Neuronal stem cell (in vitro differentiated cells): Measurements from ENCODE around the gene ZBBX.

Experiments used
- DNase-seq: peaks from one replicate; pipeline ENCODE4 v3.0.0-alpha.2; 2013; ENCODE audit warnings: low spot score
- H2AFZ ChIP-seq: one replicate; pipeline ENCODE4 v1.6.1; 2013; ENCODE audit warnings: mild to moderate bottlenecking, low read length, inconsistent platforms
- H2AK5ac ChIP-seq: 2 replicates; pipeline ENCODE4 v1.6.1; 2013; ENCODE audit warnings: low read depth, mild to moderate bottlenecking, inconsistent platforms, low read length, moderate library complexity, mixed read lengths
- H2BK120ac ChIP-seq: 2 replicates; pipeline ENCODE4 v1.6.1; 2013; ENCODE audit warnings: low read depth, mild to moderate bottlenecking, inconsistent platforms, low read length, moderate library complexity, mixed read lengths
- H2BK12ac ChIP-seq: one replicate; pipeline ENCODE4 v1.6.1; 2013; ENCODE audit warnings: low read length, inconsistent platforms
- H2BK15ac ChIP-seq: 2 replicates; pipeline ENCODE4 v1.6.1; 2013; ENCODE audit warnings: mild to moderate bottlenecking, low read length, inconsistent platforms, mixed read lengths
- H2BK5ac ChIP-seq: one replicate; pipeline ENCODE4 v1.6.1; 2013; ENCODE audit warnings: inconsistent platforms, mild to moderate bottlenecking, low read length, moderate library complexity
- H3K14ac ChIP-seq: one replicate; pipeline ENCODE4 v1.6.1; 2013; ENCODE audit warnings: low read length, inconsistent platforms
- H3K18ac ChIP-seq: 2 replicates; pipeline ENCODE4 v1.6.1; 2013; ENCODE audit warnings: low read length, inconsistent platforms
- H3K23ac ChIP-seq: 2 replicates; pipeline ENCODE4 v1.6.1; 2013; ENCODE audit warnings: low read depth, mild to moderate bottlenecking, mixed read lengths, low read length, inconsistent platforms; ENCODE audit not compliant: poor library complexity
- H3K27ac ChIP-seq: replicated peaks from 3 replicates; pipeline ENCODE4 v1.5.1; 2013; ENCODE audit warnings: low read length, inconsistent platforms
- H3K27me3 ChIP-seq, 3 experiments: 2 replicates each; pipeline ENCODE4 v1.6.1; 2013; ENCODE audit warnings: low read length in 3 of 3, mild to moderate bottlenecking in 2 of 3, inconsistent platforms in 1 of 3, low read depth in 1 of 3, mixed read lengths in 1 of 3, moderate library complexity in 1 of 3; ENCODE audit not compliant: control insufficient read depth in 3 of 3, insufficient read depth in 3 of 3
- H3K36me3 ChIP-seq, 2 donors: replicated peaks in 1 of 2; 2 replicates each; pipeline ENCODE4 v1.6.1; 2013; ENCODE audit warnings: low read length in 2 of 2; ENCODE audit not compliant: control insufficient read depth in 2 of 2, insufficient read depth in 2 of 2
- H3K4ac ChIP-seq: 2 replicates; pipeline ENCODE4 v1.6.1; 2013; ENCODE audit warnings: inconsistent platforms, mild to moderate bottlenecking, low read length, moderate library complexity
- H3K4me1 ChIP-seq, 2 donors: 1 replicate in 1 of 2; 2 replicates in 1 of 2; pipeline ENCODE4 v1.6.1; 2013; ENCODE audit warnings: low read length in 2 of 2, low read depth in 1 of 2; ENCODE audit not compliant: control insufficient read depth in 2 of 2, insufficient read depth in 1 of 2
- H3K4me2 ChIP-seq: one replicate; pipeline ENCODE4 v1.6.1; 2013; ENCODE audit warnings: mild to moderate bottlenecking, low read length, inconsistent platforms; ENCODE audit not compliant: insufficient read depth, poor library complexity, severe bottlenecking
- H3K4me3 ChIP-seq, 2 donors: 2 replicates each; pipeline ENCODE4 v1.5.1; 2013; ENCODE audit warnings: low read length in 2 of 2, mild to moderate bottlenecking in 2 of 2, inconsistent platforms in 1 of 2, moderate library complexity in 1 of 2
- H3K79me1 ChIP-seq: one replicate; pipeline ENCODE4 v1.6.1; 2013; ENCODE audit warnings: low read depth, mild to moderate bottlenecking, inconsistent platforms, low read length, moderate library complexity
- H3K9ac ChIP-seq: one replicate; pipeline ENCODE4 v1.6.1; 2013; ENCODE audit warnings: mild to moderate bottlenecking, low read depth, low read length, inconsistent platforms; ENCODE audit not compliant: poor library complexity
- H3K9me3 ChIP-seq, 2 donors: replicated peaks in 1 of 2; 2 replicates each; pipeline versions ENCODE3 to v1.6.1; 2013; ENCODE audit warnings: low read length in 2 of 2, mild to moderate bottlenecking in 2 of 2, inconsistent platforms in 1 of 2, low read depth in 1 of 2, mixed read lengths in 1 of 2, moderate library complexity in 1 of 2; ENCODE audit not compliant: control insufficient read depth in 2 of 2, insufficient read depth in 1 of 2
- H4K8ac ChIP-seq: one replicate; pipeline ENCODE4 v1.6.1; 2013; ENCODE audit warnings: low read depth, mild to moderate bottlenecking, inconsistent platforms, low read length, moderate library complexity
- H4K91ac ChIP-seq: one replicate; pipeline ENCODE4 v1.6.1; 2013; ENCODE audit warnings: low read length, low read depth, mild to moderate bottlenecking, inconsistent platforms; ENCODE audit not compliant: poor library complexity
- WGBS, 2 donors: extraction: QIAGEN DNeasy Blood & Tissue Kit; methylation state at CpG; one replicate each; pipeline ENCODE4 v1.1.7; 2013; ENCODE audit warnings: missing lambda C conversion rate in 2 of 2, mixed read lengths in 1 of 2; ENCODE audit not compliant: insufficient read length in 2 of 2, insufficient replicate concordance in 1 of 2; ENCODE audit errors: extremely low coverage in 2 of 2; 5-methylcytosine and 5-hydroxymethylcytosine counted together

Gene ZBBX

DNA sequence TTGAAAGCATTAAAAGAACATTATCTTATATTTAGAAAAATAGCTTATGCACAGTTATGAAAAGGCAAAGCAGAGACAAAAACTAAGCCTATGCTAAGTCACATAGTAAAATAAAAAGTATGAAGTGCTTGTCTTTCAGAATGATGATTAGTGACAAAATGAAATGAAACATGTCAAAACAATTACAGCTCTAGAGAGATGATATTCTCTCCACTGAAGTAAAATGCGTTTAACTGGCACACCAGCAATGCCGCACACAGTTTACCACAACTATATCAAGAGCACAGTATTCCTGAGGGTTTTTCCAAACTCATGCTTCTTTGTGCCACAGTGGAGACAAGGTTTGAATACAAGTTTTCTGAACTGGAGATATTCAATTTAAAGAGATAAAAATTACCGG, 2.1 kb upstream of the ZBBX start:
- no peak overlapping the region for H2BK5ac ChIP-seq
- H3K4me3 ChIP-seq = no peak overlapping the region
- H3K36me3 ChIP-seq = no peaks in the 10 kb centered on the region
- no peaks in the 10 kb centered on the region for H3K79me1 ChIP-seq
- H3K18ac ChIP-seq = no peak overlapping the region
- no peaks in the 10 kb centered on the region for H3K9me3 ChIP-seq
- H2AK5ac ChIP-seq = no peak overlapping the region
- no peak overlapping the region for H4K8ac ChIP-seq
- H2BK15ac ChIP-seq = no peak overlapping the region
- no peak overlapping the region for H3K4ac ChIP-seq
- no peak overlapping the region for H2BK12ac ChIP-seq
- H2BK120ac ChIP-seq = no peak overlapping the region
- H3K27me3 ChIP-seq = no peaks in the 10 kb centered on the region
- no peak overlapping the region for H4K91ac ChIP-seq
- peaks cover 0 to 1% of the 10 kb centered on the region in 2 donors for H3K4me1 ChIP-seq
- no peak overlapping the region for H3K14ac ChIP-seq
- H3K9ac ChIP-seq = no peak overlapping the region
- H2AFZ ChIP-seq = peak overlapping the region; percentile 42
- no peak overlapping the region for H3K23ac ChIP-seq
- DNase-seq = no peak
- no CpG with 5 or more reads among the region's 3 CpGs for WGBS, 2 donors
- H3K4me2 ChIP-seq = no peak overlapping the region
- no peak overlapping the region for H3K27ac ChIP-seq

DNA sequence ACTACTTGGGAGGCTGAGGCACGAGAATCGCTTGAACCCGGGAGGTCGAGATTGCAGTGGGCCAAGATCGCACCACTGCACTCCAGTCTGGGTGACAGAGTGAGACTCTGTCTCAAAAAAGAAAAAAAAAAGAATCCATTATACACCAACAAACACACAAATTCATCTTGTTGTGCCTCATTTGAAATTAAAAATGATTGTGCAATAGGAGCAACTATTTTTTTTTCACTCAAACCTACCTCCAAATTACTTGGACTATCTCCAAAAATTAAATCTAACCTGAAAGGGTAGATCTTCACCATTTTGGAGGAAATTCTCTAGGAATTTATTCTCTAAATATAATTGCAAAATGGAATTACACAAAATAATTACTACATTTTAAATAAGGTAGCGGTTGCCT, 4.6 kb downstream of the ZBBX start:
- H3K9me3 ChIP-seq = no peaks in the 10 kb centered on the region
- H3K4ac ChIP-seq = no peak overlapping the region
- no peak overlapping the region for H3K4me3 ChIP-seq
- no peak for DNase-seq
- no peak overlapping the region for H3K23ac ChIP-seq
- H3K36me3 ChIP-seq = no peaks in the 10 kb centered on the region
- no CpG with 5 or more reads among the region's 6 CpGs for WGBS, 2 donors
- H2AFZ ChIP-seq = no peak overlapping the region
- H3K18ac ChIP-seq = no peak overlapping the region
- no peak overlapping the region for H2BK120ac ChIP-seq
- H2BK5ac ChIP-seq = no peak overlapping the region
- no peak overlapping the region for H2BK15ac ChIP-seq
- H4K91ac ChIP-seq = no peak overlapping the region
- H3K27me3 ChIP-seq = no peaks in the 10 kb centered on the region
- no peak overlapping the region for H3K27ac ChIP-seq
- no peak overlapping the region for H4K8ac ChIP-seq
- no peak overlapping the region for H3K14ac ChIP-seq
- no peak overlapping the region for H2BK12ac ChIP-seq
- no peak overlapping the region for H3K4me2 ChIP-seq
- H3K9ac ChIP-seq = no peak overlapping the region
- no peaks in the 10 kb centered on the region for H3K79me1 ChIP-seq
- peaks cover 0 to 1% of the 10 kb centered on the region in 2 donors for H3K4me1 ChIP-seq
- H2AK5ac ChIP-seq = no peak overlapping the region

DNA sequence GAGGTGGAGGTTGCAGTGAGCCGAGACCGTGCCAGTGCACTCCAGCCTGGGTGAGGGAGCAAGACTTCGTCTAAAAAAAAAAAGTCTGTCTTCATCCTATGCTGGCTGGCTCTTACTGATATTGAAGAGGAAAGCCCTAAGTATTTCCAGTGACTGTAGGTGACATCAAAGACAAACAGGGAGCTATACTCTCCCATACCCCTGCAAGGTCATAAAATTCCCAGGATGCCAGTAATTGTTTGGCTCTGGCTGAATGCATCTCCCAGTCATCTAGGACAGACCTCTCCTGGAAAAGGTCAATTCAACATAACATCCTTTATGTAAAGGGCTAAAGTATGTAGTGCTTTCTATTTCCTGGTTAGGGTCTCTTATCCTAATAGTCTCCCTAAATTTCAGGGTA, 8.0 kb downstream of the ZBBX start:
- H3K36me3 ChIP-seq = no peaks in the 10 kb centered on the region
- H3K9ac ChIP-seq = no peak overlapping the region
- no peaks in the 10 kb centered on the region for H3K4me1 ChIP-seq
- no peak overlapping the region for H4K8ac ChIP-seq
- H3K23ac ChIP-seq = no peak overlapping the region
- no peak overlapping the region for H3K27ac ChIP-seq
- no peak overlapping the region for H3K18ac ChIP-seq
- H2BK120ac ChIP-seq = no peak overlapping the region
- no CpG with 5 or more reads among the region's 3 CpGs for WGBS, 2 donors
- no peak overlapping the region for H2BK15ac ChIP-seq
- no peaks in the 10 kb centered on the region for H3K79me1 ChIP-seq
- no peak overlapping the region for H2AK5ac ChIP-seq
- no peak overlapping the region for H4K91ac ChIP-seq
- no peak for DNase-seq
- H2BK12ac ChIP-seq = no peak overlapping the region
- no peak overlapping the region for H3K4me3 ChIP-seq
- no peaks in the 10 kb centered on the region for H3K27me3 ChIP-seq
- no peak overlapping the region for H3K4me2 ChIP-seq
- H3K9me3 ChIP-seq = no peaks in the 10 kb centered on the region
- no peak overlapping the region for H2AFZ ChIP-seq
- H3K14ac ChIP-seq = no peak overlapping the region
- no peak overlapping the region for H3K4ac ChIP-seq
- no peak overlapping the region for H2BK5ac ChIP-seq

DNA sequence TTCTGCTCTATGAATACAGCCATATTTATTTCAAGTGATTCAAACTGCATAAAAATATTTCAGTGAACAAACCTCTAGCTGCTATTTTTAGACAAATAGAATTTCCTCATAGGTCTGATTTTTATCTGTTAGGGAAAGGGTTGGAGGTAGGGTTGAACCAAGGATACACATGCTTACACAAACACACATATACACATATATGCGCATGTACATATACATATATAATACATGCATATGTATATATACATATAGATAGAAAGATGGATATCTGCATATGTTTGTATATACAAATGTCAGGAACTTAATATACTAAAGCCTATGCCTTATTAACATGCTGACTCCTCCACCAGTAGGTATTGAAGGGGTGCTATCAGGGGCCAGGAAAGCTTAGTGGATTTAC, 18.1 kb downstream of the ZBBX start:
- Histone ChIP-seq H3K14ac (no peak overlapping the region), H3K18ac (no peak overlapping the region), H2BK120ac (no peak overlapping the region), H3K23ac (no peak overlapping the region), H3K9ac (no peak overlapping the region), H2BK5ac (no peak overlapping the region), H3K4me2 (no peak overlapping the region), H2BK12ac (no peak overlapping the region), H2AFZ (no peak overlapping the region), H3K36me3 (no peaks in the 10 kb centered on the region), H3K4me1 (no peaks in the 10 kb centered on the region), H4K8ac (no peak overlapping the region), H4K91ac (no peak overlapping the region), H2BK15ac (no peak overlapping the region), H2AK5ac (no peak overlapping the region), H3K27me3 (no peaks in the 10 kb centered on the region), H3K27ac (no peak overlapping the region), H3K9me3 (no peaks in the 10 kb centered on the region), H3K4ac (no peak overlapping the region), H3K4me3 (no peak overlapping the region), H3K79me1 (no peaks in the 10 kb centered on the region)
- no CpG with 5 or more reads among the region's 1 CpG for WGBS, 2 donors
- no peak for DNase-seq
